Measurements from ENCODE around the gene LOXHD1. TPM values are rescaled to one million over a fixed set of nuclear protein-coding genes. Genes with fewer than 3 reads are reported as not detected.

LOXHD1 gene
- total and polyA plus RNA-seq, 2 of the 4 experiments (the other 2 are of a cell fraction), result not detected

GRCh38 chr18:46474487-46475389 lies 182.3 kb downstream of the LOXHD1 start (continued):
- TF ChIP-seq CEBPB (IDR thresholded peaks at IDR 0.05; ENCODE audit: low read depth, low read length), result no peak

DNA sequence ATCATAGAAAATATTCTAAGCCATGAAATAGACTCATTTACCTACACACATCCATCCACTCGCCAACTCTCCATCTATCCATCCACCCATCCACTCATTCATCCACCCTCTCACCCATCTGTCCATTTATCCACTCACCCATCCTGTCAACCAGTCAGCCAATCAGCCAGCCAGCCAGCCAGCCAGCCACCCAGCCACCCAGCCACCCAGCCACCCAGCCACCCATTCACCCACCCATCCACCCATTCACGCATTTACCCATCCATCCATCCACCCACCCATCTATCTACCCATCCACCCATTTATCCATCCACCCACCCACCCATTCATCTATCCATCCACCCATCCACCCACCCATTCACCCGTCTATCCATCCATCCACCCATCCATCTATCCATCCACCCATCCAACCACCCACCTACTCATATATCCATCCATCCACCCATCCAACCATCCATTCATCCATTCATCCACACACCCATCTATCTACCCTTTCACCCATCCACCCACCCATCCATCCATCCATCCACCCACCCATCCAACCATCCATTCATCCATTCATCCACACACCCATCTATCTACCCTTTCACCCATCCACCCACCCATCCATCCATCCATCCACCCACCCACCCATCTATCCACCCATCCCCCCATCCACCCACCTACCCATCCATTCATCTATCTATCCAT lies 185.1 kb downstream of the LOXHD1 start:
- WGBS, 2 experiments (ENCODE audit: extremely low coverage in 2 of 2, insufficient read length in 1 of 2), result 47% methylated on average over 3 of the region's 3 CpGs; no CpG with 5 or more reads in 1 of the 2 experiments
- no peak overlapping the region for H2BK5ac ChIP-seq (ENCODE audit: low read depth, low read length, poor library complexity, severe bottlenecking)
- no peak for DNase-seq

More for the DNA sequence above, 185.1 kb downstream of the LOXHD1 start:
- Histone ChIP-seq H3K4me2 (ENCODE audit: low read depth, low read length) (no peak overlapping the region), H2BK120ac (ENCODE audit: low read depth, low read length) (no peak overlapping the region), H3K14ac (replicated peaks; ENCODE audit: low read depth, low read length) (no peak overlapping the region), H4K20me1 (ENCODE audit: insufficient read depth, low read length) (peaks cover 5% of the 10 kb centered on the region; the same call in 1 of the 2 replicates), H3K27me3 (ENCODE audit: control insufficient read depth, insufficient read depth, low read length) (no peaks in the 10 kb centered on the region; the same call in 1 of the 2 replicates), H4K8ac (ENCODE audit: low read depth in 2 of 2, low read length in 2 of 2) (no peak overlapping the region), H3K27ac (ENCODE audit: insufficient read depth, low read length) (no peak overlapping the region), H2AK9ac (replicated peaks; ENCODE audit: low read depth, low read length, poor library complexity) (no peak overlapping the region), H3K79me1 (ENCODE audit: low read depth in 1 of 2, low read length in 2 of 2) (no peaks in the 10 kb centered on the region), H2AFZ (replicated peaks; ENCODE audit: low read length, poor library complexity) (no peak overlapping the region), H3K9me3 (ENCODE audit: control insufficient read depth, insufficient read depth, low read length) (no peaks in the 10 kb centered on the region), H2BK20ac (ENCODE audit: low read depth, low read length) (no peak overlapping the region), H3K4me3 (ENCODE audit: insufficient read depth, low read depth, low read length) (no peak overlapping the region), H3K4ac (ENCODE audit: low read depth, low read length) (no peak overlapping the region), H2BK15ac (ENCODE audit: low read depth, low read length) (no peak overlapping the region), H3K23ac (ENCODE audit: low read depth, low read length) (no peak overlapping the region), H4K91ac (ENCODE audit: insufficient read depth, low read depth, low read length) (no peak overlapping the region), H4K5ac (ENCODE audit: low read depth, low read length) (no peak overlapping the region), H3K9me1 (ENCODE audit: insufficient read depth, low read length) (no peaks in the 10 kb centered on the region; the same call in 1 of the 2 replicates), H3K36me3 (ENCODE audit: control insufficient read depth, insufficient read depth, low read length) (no peaks in the 10 kb centered on the region), H3K18ac (ENCODE audit: low read depth, low read length) (no peak overlapping the region), H3K9ac (ENCODE audit: low read depth, low read length) (no peak overlapping the region), H3K4me1 (ENCODE audit: control insufficient read depth, insufficient read depth, low read length) (no peaks in the 10 kb centered on the region), H3K56ac (ENCODE audit: extremely low read depth, insufficient read depth, low read length) (no peak overlapping the region), H2AK5ac (ENCODE audit: low read depth, low read length) (no peak overlapping the region)
- dilution Hi-C loops (cut with HindIII; ENCODE audit: low sequenced_read_pairs, unreplicated experiment), result no loop called here
- in situ Hi-C loops (cut with MboI; ENCODE audit: low sequenced_read_pairs), result no loop called here
- BruUV-seq (replicated peaks), result no TSS peak
- CTCF ChIA-PET, result interaction anchor here (1.0 kb wide), 1 partner anchor 11 kb away, joined by 5 read pairs; no protein-coding TSS in a partner anchor
- intact Hi-C loops (cut with micrococcal nuclease), result no loop called here
- TF ChIP-seq MAZ (IDR thresholded peaks at IDR 0.05; ENCODE audit: borderline replicate concordance, low read depth, low read length), result no peak
- no peak for TF ChIP-seq MAFK (IDR thresholded peaks at IDR 0.05; ENCODE audit: low read depth, low read length)
- no peak for TF ChIP-seq RFX5 (IDR thresholded peaks at IDR 0.05; ENCODE audit: low read depth, low read length)
- TF ChIP-seq CHD1 (IDR thresholded peaks at IDR 0.05; ENCODE audit: low read depth, low read length), result no peak
- POLR2A ChIA-PET (ENCODE audit: unreplicated experiment), result no interaction called here
- ATAC-seq (ENCODE audit: low read depth), result no peak
